Panc1 (cell line): ENCODE data around the gene MTA1. TPM values are rescaled to one million over a fixed set of nuclear protein-coding genes. Genes with fewer than 3 reads are reported as not detected.

Experiments used
- ATAC-seq: fragments of 200-7000 bp; cut with Tn5 transposase; 2 replicates; pipeline ENCODE4 v1.9.1; 2020; ENCODE audit warnings: mild to moderate bottlenecking, moderate library complexity
- BruUV-seq: library from RNA; stranded (reverse); fragments of 400-500 nt; replicated peaks from 2 replicates; lab custom pipeline; 2021; lab: Mats Ljungman, UMichigan
- CTCF ChIA-PET: fragments of 300-600 bp; sonication (Branson Sonifier 250); formaldehyde crosslinking; loops from one replicate; lab custom pipeline; 2022; ENCODE audit warnings: antibody characterized with exemption; lab: Charles Lee
- POLR2A ChIA-PET: fragments of 300-600 bp; sonication (Branson Sonifier 250); formaldehyde crosslinking; loops from one replicate; lab custom pipeline; 2022; ENCODE audit warnings: antibody characterized with exemption; lab: Charles Lee
- DNase-seq: peaks from one replicate; pipeline ENCODE4 v3.0.0-alpha.2; 2010; ENCODE audit warnings: low read depth, low spot score
- H3K27ac ChIP-seq: 2 replicates; pipeline ENCODE4 v1.5.1; 2011; ENCODE audit warnings: mild to moderate bottlenecking, low read length, inconsistent platforms
- H3K27me3 ChIP-seq: fragments of 200-500 bp; sonication (Bioruptor generic); 2 replicates; pipeline ENCODE4 v1.6.0; 2014; ENCODE audit warnings: low read length, inconsistent platforms; ENCODE audit not compliant: control insufficient read depth, insufficient read depth
- H3K36me3 ChIP-seq: fragments of 200-500 bp; sonication (Bioruptor generic); 2 replicates; pipeline ENCODE4 v1.5.1; 2014; ENCODE audit warnings: inconsistent platforms, mild to moderate bottlenecking, low read length, moderate library complexity; ENCODE audit not compliant: control insufficient read depth, insufficient read depth
- H3K4me1 ChIP-seq: 2 replicates; pipeline ENCODE4 v1.5.1; 2011; ENCODE audit warnings: inconsistent platforms, mild to moderate bottlenecking, low read length, moderate library complexity; ENCODE audit not compliant: control insufficient read depth, insufficient read depth
- H3K4me3 ChIP-seq, 2 experiments: 2 replicates each; pipeline ENCODE4 v1.5.1; 2011 to 2012; ENCODE audit warnings: low read depth in 2 of 2, low read length in 2 of 2, mild to moderate bottlenecking in 2 of 2, inconsistent platforms in 1 of 2, moderate library complexity in 1 of 2
- H3K9me3 ChIP-seq: fragments of 200-500 bp; sonication (Bioruptor generic); 2 replicates; pipeline ENCODE4 v1.5.1; 2014; ENCODE audit warnings: low read depth, mild to moderate bottlenecking, inconsistent platforms, low read length, moderate library complexity; ENCODE audit not compliant: control insufficient read depth, insufficient read depth
- POLR2AphosphoS5 ChIP-seq: IDR thresholded peaks from 2 replicates; pipeline ENCODE4 v1.6.1; 2012; ENCODE audit warnings: mild to moderate bottlenecking, low read depth, low read length, moderate library complexity
- SIN3A ChIP-seq: IDR thresholded peaks from 2 replicates; pipeline ENCODE4 v1.6.1; 2012; ENCODE audit warnings: low read depth, mild to moderate bottlenecking, low read length, moderate library complexity, borderline replicate concordance; ENCODE audit not compliant: insufficient read depth
- TCF7L2 ChIP-seq: IDR thresholded peaks from 2 replicates; pipeline ENCODE4 v1.6.1; 2011; ENCODE audit warnings: mild to moderate bottlenecking, low read depth, low read length, inconsistent platforms
- in situ Hi-C: cut with HindIII; loops from 2 replicates; pipeline ENCODE4 v1.10.0; 2016; ENCODE audit warnings: low sequenced_read_pairs, low pct_unique_long_range_greater_than_20kb
- intact Hi-C: fragments of 100-400 bp; cut with micrococcal nuclease; formaldehyde crosslinking; loops from one replicate; pipeline ENCODE4 v1.10.0; 2022; ENCODE audit not compliant: unreplicated experiment
- total RNA-seq: library from RNA; stranded (reverse); gene quantifications from one replicate; pipeline ENCODE4 v1.2.1, GENCODE V29; 2021; ENCODE audit not compliant: unreplicated experiment
- TF ChIP-seq, protein P1 (sequence below), 2 experiments: IDR thresholded peaks; 2 replicates each; pipeline ENCODE4 v1.6.1; 2011 to 2012; ENCODE audit warnings: low read depth in 2 of 2, control low read depth in 1 of 2, low read length in 1 of 2, mild to moderate bottlenecking in 1 of 2, moderate library complexity in 1 of 2; ENCODE audit not compliant: insufficient read depth in 1 of 2
- TF ChIP-seq, protein P2 (sequence below): fragments of 450-650 bp; IDR thresholded peaks from 2 replicates; pipeline ENCODE4 v1.5.1; 2017; ENCODE audit warnings: mild to moderate bottlenecking

The MTA1 gene
- total RNA-seq, 1 experiment from 2014 or later, result 105 TPM

DNA sequence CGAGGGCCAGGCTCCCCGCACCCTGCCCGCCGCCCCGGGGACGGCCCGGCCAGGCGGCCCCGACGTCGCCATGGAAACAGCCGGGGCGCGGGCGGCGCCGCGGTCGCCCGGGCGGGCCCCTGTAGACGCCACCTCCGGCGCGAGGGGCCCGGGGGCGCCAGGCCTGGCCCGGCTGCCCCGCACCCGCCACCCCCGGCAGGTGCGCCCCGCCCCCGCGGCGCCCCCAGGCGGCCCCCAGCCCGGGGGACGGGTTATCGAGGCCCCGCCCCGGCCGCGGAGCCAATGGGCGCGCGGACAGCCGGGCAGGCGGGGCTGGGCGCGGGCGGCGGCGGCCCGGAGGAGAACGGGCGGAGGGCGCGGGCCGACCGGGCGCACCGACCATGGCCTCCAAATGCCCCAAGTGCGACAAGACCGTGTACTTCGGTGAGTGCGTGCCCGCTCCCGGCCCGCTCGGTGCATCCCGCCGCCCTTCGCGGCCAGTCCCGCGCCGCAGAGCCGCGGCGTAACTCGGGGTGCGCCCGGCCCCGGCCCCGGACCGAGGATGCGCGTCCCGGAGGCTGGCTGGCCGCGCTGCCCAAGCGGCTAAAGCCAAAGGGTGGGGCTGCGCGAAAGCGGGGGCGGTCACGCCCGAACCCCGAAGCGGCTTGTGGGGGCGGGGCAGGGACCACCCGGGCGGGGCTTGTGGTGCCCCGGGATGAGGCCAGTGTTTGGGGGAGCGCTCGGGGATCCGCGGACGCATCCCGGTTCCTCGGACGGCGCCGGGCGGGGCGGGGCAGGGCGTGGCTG is 55.0 kb downstream of the MTA1 start, which contains the start of gene CRIP2:
CRIP2 (plus strand) TSS at position 339 of the 786 bp plus-strand sequence; CDS start at position 381, 42 bp downstream.
- Histone ChIP-seq H3K4me1 (peaks cover 38% of the 10 kb centered on the region), H3K9me3 (no peaks in the 10 kb centered on the region), H3K27ac (peak within 1 kb of the TSS; percentile 82), H3K4me3 (peak within 1 kb of the TSS; percentile 65 to 67), H3K27me3 (no peaks in the 10 kb centered on the region), H3K36me3 (no peaks in the 10 kb centered on the region; the same call in 1 of the 2 replicates)
- POLR2A ChIA-PET, result interaction anchor here (0.7 kb wide), 1 partner anchor 10 kb away, joined by 7 read pairs; no protein-coding TSS in a partner anchor
- no peak for DNase-seq
- CTCF ChIA-PET, result no interaction called here
- intact Hi-C loops, result no loop called here
- no TSS peak for BruUV-seq
- ATAC-seq, result peak; percentile 46
- TF ChIP-seq TCF7L2 (no peak), SIN3A (peak; percentile 16; the same call in 1 of the 2 replicates), POLR2AphosphoS5 (no peak; the same call in 1 of the 2 replicates)
- TF ChIP-seq, protein P1, sequence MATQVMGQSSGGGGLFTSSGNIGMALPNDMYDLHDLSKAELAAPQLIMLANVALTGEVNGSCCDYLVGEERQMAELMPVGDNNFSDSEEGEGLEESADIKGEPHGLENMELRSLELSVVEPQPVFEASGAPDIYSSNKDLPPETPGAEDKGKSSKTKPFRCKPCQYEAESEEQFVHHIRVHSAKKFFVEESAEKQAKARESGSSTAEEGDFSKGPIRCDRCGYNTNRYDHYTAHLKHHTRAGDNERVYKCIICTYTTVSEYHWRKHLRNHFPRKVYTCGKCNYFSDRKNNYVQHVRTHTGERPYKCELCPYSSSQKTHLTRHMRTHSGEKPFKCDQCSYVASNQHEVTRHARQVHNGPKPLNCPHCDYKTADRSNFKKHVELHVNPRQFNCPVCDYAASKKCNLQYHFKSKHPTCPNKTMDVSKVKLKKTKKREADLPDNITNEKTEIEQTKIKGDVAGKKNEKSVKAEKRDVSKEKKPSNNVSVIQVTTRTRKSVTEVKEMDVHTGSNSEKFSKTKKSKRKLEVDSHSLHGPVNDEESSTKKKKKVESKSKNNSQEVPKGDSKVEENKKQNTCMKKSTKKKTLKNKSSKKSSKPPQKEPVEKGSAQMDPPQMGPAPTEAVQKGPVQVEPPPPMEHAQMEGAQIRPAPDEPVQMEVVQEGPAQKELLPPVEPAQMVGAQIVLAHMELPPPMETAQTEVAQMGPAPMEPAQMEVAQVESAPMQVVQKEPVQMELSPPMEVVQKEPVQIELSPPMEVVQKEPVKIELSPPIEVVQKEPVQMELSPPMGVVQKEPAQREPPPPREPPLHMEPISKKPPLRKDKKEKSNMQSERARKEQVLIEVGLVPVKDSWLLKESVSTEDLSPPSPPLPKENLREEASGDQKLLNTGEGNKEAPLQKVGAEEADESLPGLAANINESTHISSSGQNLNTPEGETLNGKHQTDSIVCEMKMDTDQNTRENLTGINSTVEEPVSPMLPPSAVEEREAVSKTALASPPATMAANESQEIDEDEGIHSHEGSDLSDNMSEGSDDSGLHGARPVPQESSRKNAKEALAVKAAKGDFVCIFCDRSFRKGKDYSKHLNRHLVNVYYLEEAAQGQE (IDR thresholded peaks at IDR 0.05; ENCODE audit: insufficient read depth in 1 of 2, low read depth in 2 of 2, low read length in 1 of 2), result no peak
- TF ChIP-seq, protein P2, sequence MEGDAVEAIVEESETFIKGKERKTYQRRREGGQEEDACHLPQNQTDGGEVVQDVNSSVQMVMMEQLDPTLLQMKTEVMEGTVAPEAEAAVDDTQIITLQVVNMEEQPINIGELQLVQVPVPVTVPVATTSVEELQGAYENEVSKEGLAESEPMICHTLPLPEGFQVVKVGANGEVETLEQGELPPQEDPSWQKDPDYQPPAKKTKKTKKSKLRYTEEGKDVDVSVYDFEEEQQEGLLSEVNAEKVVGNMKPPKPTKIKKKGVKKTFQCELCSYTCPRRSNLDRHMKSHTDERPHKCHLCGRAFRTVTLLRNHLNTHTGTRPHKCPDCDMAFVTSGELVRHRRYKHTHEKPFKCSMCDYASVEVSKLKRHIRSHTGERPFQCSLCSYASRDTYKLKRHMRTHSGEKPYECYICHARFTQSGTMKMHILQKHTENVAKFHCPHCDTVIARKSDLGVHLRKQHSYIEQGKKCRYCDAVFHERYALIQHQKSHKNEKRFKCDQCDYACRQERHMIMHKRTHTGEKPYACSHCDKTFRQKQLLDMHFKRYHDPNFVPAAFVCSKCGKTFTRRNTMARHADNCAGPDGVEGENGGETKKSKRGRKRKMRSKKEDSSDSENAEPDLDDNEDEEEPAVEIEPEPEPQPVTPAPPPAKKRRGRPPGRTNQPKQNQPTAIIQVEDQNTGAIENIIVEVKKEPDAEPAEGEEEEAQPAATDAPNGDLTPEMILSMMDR, result peak; percentile 5; the same call in 1 of the 2 replicates
- in situ Hi-C loops, result no loop called here

DNA sequence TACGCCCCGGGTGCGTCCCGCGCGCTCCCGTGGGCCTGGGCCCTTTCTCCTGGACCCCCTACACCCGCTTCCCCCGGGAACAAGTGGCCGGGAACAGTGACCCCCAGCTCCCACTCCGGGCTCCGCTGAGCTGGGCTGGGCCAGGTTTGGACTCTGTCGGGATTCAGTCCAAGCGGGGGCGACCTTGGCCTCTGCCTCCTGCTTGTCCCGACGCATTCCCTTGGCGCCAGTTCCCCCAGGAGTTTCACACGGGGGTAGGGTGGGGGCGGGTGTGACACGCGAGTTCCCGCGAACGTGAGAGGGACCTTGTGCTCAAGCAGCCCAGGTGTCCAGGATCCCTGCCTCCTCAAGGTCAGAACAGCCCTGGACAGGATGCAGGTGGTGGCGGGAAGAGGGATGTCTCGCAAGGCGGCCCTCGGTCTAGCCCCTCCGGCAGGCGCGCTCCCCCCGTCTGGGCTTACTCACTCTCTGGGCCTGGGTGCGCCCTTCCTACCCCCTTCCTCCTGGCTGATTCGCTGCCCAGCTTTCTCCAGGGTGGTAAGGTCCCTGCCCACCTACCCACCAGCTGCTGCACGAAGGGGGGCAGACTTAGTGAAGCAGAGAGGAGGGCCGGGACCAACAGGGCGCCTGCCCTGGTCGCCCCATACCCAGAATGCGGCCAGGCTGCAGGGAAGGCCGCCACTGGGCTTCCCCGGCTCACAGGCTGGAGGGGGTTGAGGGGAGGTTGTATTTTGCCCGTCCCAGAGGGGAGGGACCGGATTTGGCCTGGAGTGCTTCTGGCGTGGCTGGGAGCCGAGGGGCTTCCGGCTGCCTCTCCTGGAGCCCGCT is 55.9 kb downstream of the MTA1 start:
- DNase-seq (no peak), ATAC-seq (no peak)
- H3K36me3 ChIP-seq, result no peaks in the 10 kb centered on the region; the same call in 1 of the 2 replicates
- H3K27me3 ChIP-seq, result no peaks in the 10 kb centered on the region
- intact Hi-C loops (no loop called here), in situ Hi-C loops (no loop called here)
- CTCF ChIA-PET, result no interaction called here
- H3K9me3 ChIP-seq, result no peaks in the 10 kb centered on the region
- POLR2A ChIA-PET, result no interaction called here
- H3K27ac ChIP-seq, result peak overlapping the region; percentile 82
- peak overlapping the region; percentile 65 to 67 for H3K4me3 ChIP-seq
- BruUV-seq, result TSS peak; percentile 53
- TF ChIP-seq POLR2AphosphoS5, result no peak; the same call in 1 of the 2 replicates
- no peak for TF ChIP-seq TCF7L2
- TF ChIP-seq, protein P1 (IDR thresholded peaks at IDR 0.05; ENCODE audit: insufficient read depth in 1 of 2, low read depth in 2 of 2, low read length in 1 of 2), result no peak
- no peak for TF ChIP-seq SIN3A
- TF ChIP-seq, protein P2, result no peak
- H3K4me1 ChIP-seq, result peaks cover 43% of the 10 kb centered on the region
